Posterior vena cava (tissue), 2 donors: ENCODE measurements around the gene GPSM3. TPM values are rescaled to one million over a fixed set of nuclear protein-coding genes. Genes with fewer than 3 reads are reported as not detected.
A peak's percentile ranks its signal among the peaks of the same experiment; 100 is the strongest.
"Not testable (repeated sequence)": the region's sequence is repeated elsewhere in the genome, so short reads cannot be mapped to it uniquely, and the experiment has no call there.

Experiments used
- DNase-seq: peaks from one replicate; pipeline ENCODE4 v3.0.0-alpha.2; 2020; ENCODE audit warnings: low spot score
- intact Hi-C, 2 donors: fragments of 100-400 bp; cut with DNase I; formaldehyde crosslinking; loops; one replicate each; pipeline versions ENCODE4 v1.14.1 to v1.14.2; 2022 to 2023
- total RNA-seq, 2 donors: library from RNA; stranded (reverse); fragmentation: NEBNext Ultra II Directional; extraction: Animal tissue kit (Norgen Biotek cat#: 25700); gene quantifications; one replicate each; pipeline ENCODE4 v1.2.1, GENCODE V29; 2021
- donor health status: DM: yes; HTN: yes; CAD: no.
- donor health status: DM: yes; HTN: yes; CAD: no.

The GPSM3 gene
- total RNA-seq, 2 donors from 2014 or later: 15.4 to 22.1 TPM

DNA sequence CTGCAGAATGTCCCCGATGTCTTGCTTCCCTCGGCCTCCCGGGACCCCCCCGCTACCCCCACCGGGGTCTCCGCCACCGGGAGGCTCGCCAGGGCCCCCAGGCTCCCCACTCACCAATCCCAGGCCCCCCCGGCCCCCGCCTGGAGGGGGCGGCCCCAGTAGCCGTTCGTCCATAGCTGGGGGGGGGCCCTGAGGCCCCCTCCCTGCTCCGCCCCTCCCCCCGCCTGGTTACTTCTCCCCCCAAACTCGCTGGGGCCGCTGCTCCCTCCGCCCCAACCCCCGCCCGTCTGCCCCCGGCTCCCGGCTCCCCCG, 2.7 kb downstream of the GPSM3 start:
- peak; percentile 79 for DNase-seq
- intact Hi-C loops: loop anchor here in 1 of 2 donors (5.0 kb wide), 1 partner anchor 72 kb away; no protein-coding TSS in a partner anchor

DNA sequence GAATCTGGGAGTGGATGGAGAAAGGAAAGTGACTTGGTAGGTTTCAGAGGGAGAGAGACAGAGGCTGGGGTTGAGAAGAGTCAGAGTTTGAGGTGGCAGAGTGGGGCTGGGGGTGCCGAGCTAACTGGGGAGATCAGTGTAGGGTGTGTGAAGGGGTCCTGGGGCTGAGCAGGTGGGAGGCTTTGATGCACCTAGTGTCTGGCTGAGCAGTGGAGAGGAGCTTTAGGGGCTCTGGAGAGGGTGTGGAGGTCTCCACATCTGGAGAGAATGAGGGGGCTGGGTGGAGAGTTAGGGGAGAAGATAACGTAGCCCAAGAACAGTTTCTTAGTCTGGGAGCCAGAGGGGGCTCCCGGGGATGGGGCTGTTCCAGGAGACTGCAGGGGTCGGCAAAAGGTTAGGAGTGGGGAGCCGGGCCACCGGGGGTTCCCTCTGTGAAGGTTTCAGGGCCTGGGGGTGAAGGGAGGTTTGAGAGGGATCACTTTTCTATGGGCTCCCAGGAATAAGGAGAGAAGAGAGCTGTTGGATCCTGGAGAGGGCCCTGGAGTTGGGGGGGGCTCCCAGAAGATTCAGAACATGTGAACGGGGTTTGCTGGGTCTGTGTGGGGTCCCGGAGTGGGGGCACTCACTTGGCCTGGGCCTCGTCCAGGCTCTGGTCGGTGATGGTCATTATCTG, 3.2 kb downstream of the GPSM3 start:
- DNase-seq: peak; percentile 75
- intact Hi-C loops: no loop called here

DNA sequence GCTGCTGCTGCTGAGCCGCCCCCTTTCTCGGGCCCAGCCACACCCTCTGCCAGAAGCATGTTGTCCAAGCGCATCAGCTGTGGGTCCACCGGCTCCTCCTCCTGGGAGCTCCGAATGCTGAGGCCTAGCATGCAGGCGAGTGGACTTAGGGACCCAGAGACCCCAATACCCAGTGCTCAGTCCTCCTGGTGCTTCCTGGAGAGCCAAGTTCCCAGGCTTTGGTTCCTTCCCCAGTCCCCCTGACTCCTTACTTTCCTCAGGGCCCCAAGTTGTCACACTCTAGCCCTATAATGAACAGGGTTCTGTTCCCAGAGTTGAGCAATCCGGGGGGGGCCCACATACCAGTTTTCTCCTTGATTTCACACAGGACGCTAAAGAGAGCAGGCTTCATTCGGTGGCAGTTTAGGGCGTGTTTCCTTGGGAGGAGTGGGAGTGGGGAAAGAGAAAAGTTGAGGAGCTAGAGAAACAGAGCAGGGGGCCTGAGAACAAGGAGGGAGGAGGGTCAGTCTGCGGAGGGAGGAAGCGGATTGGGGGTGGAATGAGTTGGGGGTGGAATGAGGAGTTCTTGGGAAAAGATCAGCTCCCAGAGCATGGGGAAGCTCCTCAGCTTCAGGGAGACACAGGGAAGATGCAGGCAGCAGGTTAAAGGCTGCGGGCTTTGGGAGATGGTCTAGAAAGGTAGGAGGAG, 3.9 kb downstream of the GPSM3 start:
- peak; percentile 36 for DNase-seq
- intact Hi-C loops: no loop called here

DNA sequence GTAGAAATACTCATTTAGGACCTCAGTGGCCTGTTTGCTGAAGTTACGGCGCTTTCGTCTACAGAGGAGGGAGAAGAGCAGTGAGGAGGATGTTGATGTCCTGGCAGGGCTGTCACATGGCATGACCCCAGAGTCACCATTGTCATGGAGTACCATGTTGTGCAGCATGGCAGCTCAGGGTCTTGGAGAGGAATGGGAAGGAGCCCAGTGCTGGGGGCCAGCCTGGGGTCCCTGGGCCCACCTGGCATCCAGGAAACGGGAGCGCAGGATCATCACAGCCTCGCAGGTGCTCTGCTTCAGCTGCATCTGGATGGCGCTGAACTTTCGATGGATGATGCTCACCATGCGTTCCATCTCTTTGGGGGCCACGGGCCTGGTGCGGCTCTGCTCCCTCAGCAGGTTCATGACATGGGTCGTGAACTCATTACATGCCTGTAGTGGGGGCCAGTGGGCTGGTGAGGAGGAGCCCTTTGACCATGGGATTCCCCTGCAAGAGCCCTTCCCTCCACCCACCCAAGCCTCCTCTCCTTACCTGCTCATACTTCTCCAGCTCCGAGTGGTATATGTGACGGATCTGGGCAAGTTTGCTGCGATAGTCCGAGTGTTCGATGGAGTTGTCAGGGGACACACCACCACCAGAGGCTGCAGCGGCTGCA, 4.6 kb downstream of the GPSM3 start:
- intact Hi-C loops: not testable (repeated sequence)
- peak; percentile 53 for DNase-seq

DNA sequence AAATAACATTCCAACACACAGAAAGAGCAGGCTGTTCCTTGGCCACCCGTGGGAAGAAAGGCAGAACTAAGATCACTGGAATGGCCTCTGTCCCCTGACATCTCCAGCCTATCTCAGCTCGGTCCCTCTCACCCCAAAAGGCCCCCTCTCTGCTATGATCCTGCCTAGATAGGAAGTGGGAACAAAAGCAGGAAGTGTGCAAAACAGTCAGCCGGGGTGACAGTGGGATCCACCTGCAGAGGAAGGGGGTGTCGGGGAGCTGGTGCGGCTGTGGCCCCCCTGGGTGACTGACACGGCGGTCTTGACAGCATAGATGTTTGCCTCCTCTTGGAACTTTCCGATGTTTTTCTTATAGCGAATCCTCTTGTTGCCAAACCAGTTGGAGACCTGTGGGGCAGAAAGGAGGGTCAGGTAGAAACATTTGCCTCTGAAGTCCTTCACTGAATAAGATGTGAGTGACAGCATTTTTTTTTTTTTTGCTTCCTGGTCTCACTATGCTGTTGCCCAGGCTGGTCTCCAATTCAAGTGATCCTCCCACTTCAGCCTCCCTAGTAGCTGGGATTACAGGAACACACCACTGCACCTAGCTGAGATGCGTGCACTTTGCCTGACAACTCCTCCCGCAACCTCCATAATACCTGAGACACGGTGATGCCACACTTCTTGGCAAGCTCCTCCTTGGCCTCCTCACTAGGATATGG, 5.3 kb downstream of the GPSM3 start:
- intact Hi-C loops: no loop called here
- DNase-seq: peak; percentile 59

DNA sequence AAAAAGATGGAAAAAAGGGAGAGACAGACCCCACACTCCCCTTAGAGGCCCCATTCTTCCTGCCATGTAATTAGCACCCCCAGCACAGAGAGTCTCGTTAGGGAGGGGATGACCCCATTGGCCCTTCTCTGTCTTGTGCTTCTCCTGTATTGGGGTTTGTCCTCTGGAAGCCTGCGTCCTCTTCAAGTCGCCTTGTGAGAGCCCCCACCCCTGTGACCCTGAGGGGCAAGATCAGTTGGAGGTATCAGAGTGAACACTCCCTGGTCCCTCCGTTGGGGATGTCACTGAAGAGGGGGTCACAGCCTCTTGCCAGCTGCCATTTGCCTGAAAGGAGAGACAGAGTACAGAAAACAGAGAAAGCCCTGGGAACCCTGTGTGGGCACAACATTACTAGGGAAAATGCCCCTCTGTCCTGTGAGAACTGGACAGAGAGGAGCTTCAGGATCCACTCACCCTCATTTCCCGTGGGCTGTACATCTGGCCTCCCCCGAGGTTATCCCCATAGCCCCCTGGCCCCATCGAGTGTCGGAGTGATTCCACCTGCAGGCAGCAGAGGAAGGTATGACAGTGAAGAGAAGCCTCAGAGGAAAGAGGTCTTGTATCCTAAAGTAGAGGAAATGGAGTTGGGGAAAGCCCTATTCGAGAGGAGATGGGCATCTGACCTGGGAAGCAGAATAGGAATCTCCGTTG, 6.1 kb downstream of the GPSM3 start:
- DNase-seq: peak; percentile 61
- intact Hi-C loops: not testable (repeated sequence)

DNA sequence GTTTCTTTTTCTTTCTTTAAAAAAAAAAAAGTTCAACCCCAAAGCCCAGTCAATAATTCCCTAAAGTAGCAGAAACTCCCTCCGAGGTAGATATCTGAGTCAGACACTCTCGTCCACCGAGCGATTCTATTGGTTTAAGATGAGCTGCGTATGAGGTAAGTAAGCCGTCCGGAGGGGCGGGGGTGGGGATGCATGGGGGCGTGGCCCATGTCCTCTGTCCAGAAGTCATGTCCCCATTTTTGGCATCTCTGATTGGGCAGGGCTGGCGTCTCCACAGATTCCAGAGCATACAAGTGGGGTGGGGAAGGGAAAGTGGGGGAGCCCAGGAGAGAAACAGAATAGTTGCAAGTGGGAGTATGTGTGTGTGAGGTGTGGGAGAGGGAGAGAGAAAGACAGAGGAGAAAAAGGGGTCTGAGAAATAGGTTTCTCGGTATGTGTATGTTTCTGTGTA, 6.7 kb downstream of the GPSM3 start:
- peak; percentile 94 for DNase-seq
- intact Hi-C loops: not testable (repeated sequence)

DNA sequence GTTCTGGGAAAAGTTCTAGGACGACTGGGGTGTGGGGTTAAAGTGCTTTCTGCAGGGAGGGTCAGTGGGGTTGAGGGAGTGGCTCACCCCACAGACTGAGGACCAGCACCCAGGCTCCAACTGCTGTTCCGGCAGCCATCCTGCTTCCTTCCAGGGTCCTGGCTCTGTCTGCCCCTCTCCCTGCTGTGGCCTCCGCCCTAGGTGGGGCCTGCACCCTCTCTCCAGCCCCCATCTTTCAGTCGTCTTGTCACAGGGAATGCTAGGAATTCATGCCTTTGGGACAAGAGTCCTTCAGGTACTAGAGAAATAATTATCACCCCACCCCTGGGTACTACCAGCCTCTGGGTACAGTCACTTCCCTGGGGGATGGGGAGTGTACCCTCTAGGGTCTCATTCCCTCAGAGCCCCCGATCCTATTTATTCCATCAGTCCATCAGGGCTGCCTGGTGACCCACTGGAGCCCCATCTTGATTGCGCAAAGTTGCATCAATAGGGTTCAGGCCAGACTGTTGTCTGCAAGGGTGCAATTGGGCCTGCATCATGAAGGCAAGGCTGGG, 8.3 kb downstream of the GPSM3 start, which contains the start of gene AGER:
TSS of gene AGER (minus strand) at position 170 of the 557 bp plus-strand sequence. CDS start at position 139, 31 bp downstream.
- intact Hi-C loops: no loop called here
- peak; percentile 58 for DNase-seq

DNA sequence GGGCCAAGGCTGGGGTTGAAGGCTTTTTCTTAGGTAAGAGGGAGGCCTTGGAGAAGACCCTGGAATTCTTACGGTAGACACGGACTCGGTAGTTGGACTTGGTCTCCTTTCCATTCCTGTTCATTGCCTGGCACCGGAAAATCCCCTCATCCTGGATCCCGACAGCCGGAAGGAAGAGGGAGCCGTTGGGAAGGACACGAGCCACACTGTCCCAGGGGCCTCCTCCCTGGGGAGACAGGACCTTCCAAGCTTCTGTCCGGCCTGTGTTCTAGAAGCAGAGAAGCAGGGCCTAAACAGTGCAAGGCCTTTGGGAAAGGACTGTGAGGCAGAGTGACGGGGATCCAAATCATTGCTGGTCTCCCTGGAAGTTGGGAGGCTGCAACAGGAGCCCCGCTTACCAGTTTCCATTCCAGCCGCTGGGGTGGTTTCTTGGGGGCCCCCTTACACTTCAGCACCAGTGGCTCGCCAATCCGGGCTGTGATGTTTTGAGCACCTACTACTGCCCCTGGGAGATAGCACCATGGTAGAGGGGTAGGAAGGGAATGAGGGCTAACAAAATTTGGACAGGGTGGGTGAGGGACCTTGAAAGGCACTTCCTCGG, 8.9 kb downstream of the GPSM3 start:
- peak; percentile 49 for DNase-seq
- intact Hi-C loops: no loop called here

DNA sequence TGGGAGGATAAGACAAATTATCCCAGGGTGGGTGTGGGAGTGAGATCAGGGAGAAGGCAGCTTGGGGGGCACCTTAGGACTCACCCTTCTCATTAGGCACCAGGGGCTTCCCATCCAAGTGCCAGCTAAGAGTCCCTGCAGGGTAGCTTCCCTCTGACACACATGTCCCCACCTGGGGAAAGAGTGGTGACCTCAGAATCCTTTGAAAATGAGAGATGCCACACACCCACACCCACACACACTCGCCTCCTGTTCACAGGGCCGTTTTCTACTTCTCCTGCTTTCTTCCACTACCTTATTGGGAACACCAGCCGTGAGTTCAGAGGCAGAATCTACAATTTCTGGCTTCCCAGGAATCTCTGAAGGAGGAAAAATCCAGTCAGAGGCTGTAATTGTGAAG, 9.4 kb downstream of the GPSM3 start:
- intact Hi-C loops: no loop called here
- DNase-seq: no peak

DNA sequence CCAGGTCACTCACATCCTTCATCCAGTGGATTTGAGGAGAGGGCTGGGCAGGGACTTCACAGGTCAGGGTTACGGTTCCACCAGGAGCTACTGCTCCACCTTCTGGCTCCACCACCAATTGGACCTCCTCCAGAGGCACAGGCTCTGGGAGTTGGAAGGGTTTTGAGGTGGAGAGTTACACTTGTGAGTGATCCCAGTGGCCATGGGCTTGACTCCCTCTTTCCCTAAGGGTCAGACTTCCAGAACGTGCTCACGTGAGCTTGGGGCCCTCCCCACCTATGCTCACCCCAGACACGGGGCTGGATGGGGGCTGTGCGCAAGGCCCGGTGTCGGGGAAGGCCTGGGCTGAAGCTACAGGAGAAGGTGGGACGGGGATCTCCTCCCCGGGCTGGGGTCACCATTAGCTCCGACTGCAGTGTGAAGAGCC, 9.9 kb downstream of the GPSM3 start:
- DNase-seq: peak; percentile 68
- intact Hi-C loops: no loop called here

DNA sequence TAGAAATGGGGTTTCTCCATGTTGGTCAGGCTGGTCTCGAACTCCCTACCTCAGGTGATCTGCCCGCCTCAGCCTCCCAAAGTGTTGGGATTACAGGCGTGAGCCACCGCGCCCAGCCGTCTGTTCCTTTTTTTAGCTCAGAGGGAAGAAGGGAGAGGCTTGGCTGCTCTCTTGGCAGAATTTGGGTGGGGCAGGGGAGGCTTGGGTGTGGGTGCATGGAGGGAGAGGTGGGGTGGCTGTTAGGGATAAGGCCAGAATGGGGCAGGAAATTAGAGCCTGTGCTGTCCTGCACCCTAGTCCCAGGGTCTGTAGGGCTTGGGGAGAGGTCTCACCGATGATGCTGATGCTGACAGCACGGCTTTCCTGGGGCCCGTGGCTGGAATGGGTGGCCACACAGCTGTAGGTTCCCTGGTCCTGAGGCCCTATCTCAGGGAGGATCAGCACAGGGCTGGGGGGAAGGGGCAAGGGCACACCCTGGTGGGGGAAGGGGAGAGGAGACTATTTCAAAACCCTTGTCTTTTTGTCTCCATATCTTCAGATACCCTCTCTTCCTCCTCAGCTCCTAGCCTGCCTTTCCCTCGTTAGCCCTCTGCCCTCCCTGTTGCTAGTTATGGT, 10.4 kb downstream of the GPSM3 start:
- intact Hi-C loops: no loop called here
- DNase-seq: peak; percentile 49

DNA sequence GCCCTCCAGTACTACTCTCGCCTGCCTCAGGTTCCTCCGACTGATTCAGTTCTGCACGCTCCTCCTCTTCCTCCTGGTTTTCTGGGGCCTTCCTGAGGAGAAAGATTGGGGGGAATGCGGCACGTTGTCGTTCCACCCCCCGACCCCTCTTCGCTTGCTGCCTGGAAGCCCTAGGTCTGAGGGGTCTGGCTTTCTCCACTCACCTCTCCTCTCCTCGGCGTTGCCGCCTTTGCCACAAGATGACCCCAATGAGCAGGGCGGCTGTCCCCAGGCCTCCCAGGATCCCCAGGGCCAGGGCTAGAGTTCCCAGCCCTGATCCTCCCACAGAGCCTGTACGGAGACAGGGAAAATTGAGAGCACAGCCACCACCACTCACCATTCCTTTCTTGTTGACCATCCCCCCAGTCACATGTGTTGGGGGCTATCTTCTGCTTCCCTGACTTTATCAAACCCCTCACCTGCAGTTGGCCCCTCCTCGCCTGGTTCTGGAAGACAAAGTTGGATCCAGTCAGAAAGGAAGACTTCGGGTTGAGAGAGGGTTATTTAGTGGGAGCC, 11.2 kb downstream of the GPSM3 start:
- DNase-seq: peak; percentile 77
- intact Hi-C loops: no loop called here

DNA sequence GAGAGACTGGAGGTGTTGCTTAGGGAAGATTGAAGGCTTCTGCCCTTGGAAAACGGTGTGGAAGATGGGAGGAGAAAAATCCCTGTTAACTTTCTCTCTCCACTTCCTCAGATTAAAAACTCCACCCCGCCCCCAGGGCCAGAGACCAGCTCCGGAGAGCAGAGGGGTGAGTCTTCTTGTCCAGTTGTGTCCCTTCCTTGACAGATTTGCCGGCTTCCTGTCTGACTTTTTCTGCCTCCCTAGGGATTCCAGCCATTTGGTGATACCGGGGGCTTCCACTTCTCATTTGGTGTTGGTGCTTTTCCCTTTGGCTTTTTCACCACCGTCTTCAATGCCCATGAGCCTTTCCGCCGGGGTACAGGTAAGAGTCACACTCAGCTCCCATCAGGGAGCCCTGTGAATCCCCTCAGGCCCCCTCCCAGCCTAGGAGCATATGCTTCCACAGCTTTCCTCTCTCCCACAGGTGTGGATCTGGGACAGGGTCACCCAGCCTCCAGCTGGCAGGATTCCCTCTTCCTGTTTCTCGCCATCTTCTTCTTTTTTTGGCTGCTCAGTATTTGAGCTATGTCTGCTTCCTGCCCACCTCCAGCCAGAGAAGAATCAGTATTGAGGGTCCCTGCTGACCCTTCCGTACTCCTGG, 12.6 kb downstream of the GPSM3 start:
- DNase-seq: no peak
- intact Hi-C loops: loop anchor here in 1 of 2 donors (5.0 kb wide), 1 partner anchor 53 kb away; the partner anchor contains the start of gene ATF6B

DNA sequence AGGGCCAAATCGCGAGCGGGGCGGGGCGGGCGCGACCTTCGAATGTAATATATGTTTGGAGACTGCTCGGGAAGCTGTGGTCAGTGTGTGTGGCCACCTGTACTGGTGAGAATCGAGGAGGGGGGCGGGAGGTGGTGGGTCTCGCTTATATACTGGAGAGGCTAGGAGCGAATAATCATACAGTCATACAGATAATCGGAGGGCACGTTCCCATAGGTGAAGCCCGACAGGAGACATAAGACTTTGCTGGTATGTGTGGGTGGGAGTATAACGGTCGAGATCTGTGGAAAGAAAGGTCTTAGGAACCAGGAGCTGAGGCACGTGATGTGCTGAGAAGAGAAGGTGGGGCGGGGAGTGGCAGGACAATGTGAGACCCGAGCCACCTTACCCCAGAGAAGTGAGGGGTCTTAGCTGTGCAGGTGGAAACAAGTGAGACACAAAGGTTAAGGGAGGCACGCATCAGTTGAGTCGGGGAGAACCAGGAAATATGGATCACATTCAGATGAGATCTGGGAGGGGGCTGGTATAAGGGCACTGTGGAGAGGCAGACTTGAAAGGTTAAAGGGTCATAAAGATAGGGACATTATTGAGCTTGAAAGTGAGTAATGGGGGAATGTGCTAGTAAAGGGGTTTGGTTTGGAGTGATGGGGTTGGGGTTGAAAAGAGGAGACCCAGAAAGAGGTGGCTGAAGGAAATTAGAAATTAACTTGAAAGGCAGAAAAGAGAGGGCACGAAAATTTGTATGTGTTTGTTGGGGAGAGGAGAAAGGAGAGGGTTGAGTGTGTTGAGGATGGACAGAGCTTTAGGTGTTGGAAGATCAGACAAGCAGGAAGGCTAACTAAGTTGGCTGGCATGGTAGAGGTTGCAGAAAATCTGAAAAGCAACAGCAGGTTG, 13.6 kb downstream of the GPSM3 start:
- intact Hi-C loops: loop anchor here in 1 of 2 donors (5.0 kb wide), 1 partner anchor 51 kb away; the partner anchor contains the start of gene ATF6B
- no peak for DNase-seq
